GM12878 (cell line): Measurements from ENCODE around the gene NLRP14. TPM values are rescaled to one million over a fixed set of nuclear protein-coding genes. Genes with fewer than 3 reads are reported as not detected.
A peak's percentile ranks its signal among the peaks of the same experiment; 100 is the strongest.

Experiments used
- ATAC-seq: fragments of 200-7000 bp; cut with Tn5 transposase; 3 replicates; pipeline ENCODE4 v1.9.1; 2020; ENCODE audit warnings: mild to moderate bottlenecking, moderate library complexity
- BruUV-seq: library from RNA; stranded (reverse); fragments of 400-500 nt; replicated peaks from 2 replicates; lab custom pipeline; 2021; lab: Mats Ljungman, UMichigan
- CTCF ChIA-PET: fragments of 300-600 bp; sonication (Branson Sonifier 250); formaldehyde crosslinking; extraction: SDS; loops from one replicate; lab custom pipeline; 2021; ENCODE audit warnings: inconsistent platforms; lab: Yijun Ruan, JAX
- POLR2A ChIA-PET: fragments of 350-600 bp; formaldehyde crosslinking; extraction: SDS; loops from one replicate; lab custom pipeline; 2021; ENCODE audit warnings: inconsistent platforms; lab: Charles Lee
- RAD21 ChIA-PET: fragments of 300-600 bp; sonication (Branson Sonifier 250); formaldehyde crosslinking; loops from one replicate; lab custom pipeline; 2023; ENCODE audit warnings: antibody characterized with exemption; ENCODE audit not compliant: unreplicated experiment; lab: Charles Lee
- SMC1A ChIA-PET: fragments of 300-600 bp; sonication (Branson Sonifier 250); formaldehyde crosslinking; loops from one replicate; lab custom pipeline; 2023; ENCODE audit not compliant: unreplicated experiment, uncharacterized antibody; lab: Charles Lee
- DNase-seq: peaks from one replicate; pipeline ENCODE4 v3.0.0-alpha.2; 2011; ENCODE audit warnings: low read depth, low spot score
- FAIRE-seq: peaks from 3 replicates; lab custom pipeline; 2011; peaks lifted over from hg19 to GRCh38; lab: Jason Lieb, UNC
- H2AFZ ChIP-seq: 2 replicates; pipeline ENCODE4 v1.6.0; 2011; ENCODE audit warnings: low read depth, low read length, control low read depth; ENCODE audit not compliant: control insufficient read depth
- H3K27ac ChIP-seq: 2 replicates; pipeline ENCODE4 v1.5.1; 2011; ENCODE audit warnings: control low read depth; ENCODE audit not compliant: control insufficient read depth, insufficient read depth
- H3K27me3 ChIP-seq, 2 experiments: replicated peaks in 1 of 2; 2 replicates each; pipeline versions ENCODE4 v1.6.0 to v1.6.1; 2011; ENCODE audit warnings: low read length in 1 of 2; ENCODE audit not compliant: control insufficient read depth in 2 of 2, insufficient read depth in 2 of 2
- H3K36me3 ChIP-seq, 2 experiments: 2 replicates each; pipeline ENCODE4 v1.5.1; 2011; ENCODE audit warnings: low read length in 1 of 2; ENCODE audit not compliant: control insufficient read depth in 2 of 2, insufficient read depth in 2 of 2
- H3K4me1 ChIP-seq: 2 replicates; pipeline ENCODE4 v1.6.1; 2011; ENCODE audit warnings: mild to moderate bottlenecking, low read length, moderate library complexity, mixed read lengths; ENCODE audit not compliant: control insufficient read depth, insufficient read depth
- H3K4me2 ChIP-seq: 2 replicates; pipeline ENCODE4 v1.6.0; 2011; ENCODE audit warnings: control low read depth; ENCODE audit not compliant: control insufficient read depth, insufficient read depth
- H3K4me3 ChIP-seq: fragments of 200-600 bp; sonication (generic); 2 replicates; pipeline ENCODE4 v1.5.1; 2016
- H3K79me2 ChIP-seq: 2 replicates; pipeline ENCODE4 v1.6.0; 2011; ENCODE audit warnings: low read length; ENCODE audit not compliant: control insufficient read depth, insufficient read depth
- H3K9ac ChIP-seq: 2 replicates; pipeline ENCODE4 v1.8.0; 2011; ENCODE audit warnings: low read length, control low read depth, mixed read lengths; ENCODE audit not compliant: control insufficient read depth, insufficient read depth
- H3K9me3 ChIP-seq: replicated peaks from 3 replicates; pipeline ENCODE4 v1.5.1; 2011; ENCODE audit warnings: mild to moderate bottlenecking, low read length; ENCODE audit not compliant: control insufficient read depth, insufficient read depth
- H4K20me1 ChIP-seq: 2 replicates; pipeline ENCODE4 v1.6.0; 2011; ENCODE audit not compliant: control insufficient read depth, insufficient read depth
- CEBPZ ChIP-seq: fragments of 150-350 bp; IDR thresholded peaks from 2 replicates; pipeline ENCODE4 v1.6.1; 2016; ENCODE audit warnings: low read depth, low read length
- GABPA ChIP-seq: IDR thresholded peaks from 2 replicates; pipeline ENCODE4 v1.6.1; 2014; ENCODE audit warnings: antibody characterized with exemption, low read depth, mild to moderate bottlenecking, inconsistent platforms
- IKZF2 ChIP-seq, 2 experiments: fragments of 450-650 bp; IDR thresholded peaks; 2 replicates each; pipeline ENCODE4 v1.6.1; 2017; ENCODE audit warnings: mild to moderate bottlenecking in 2 of 2, moderate library complexity in 2 of 2
- IRF5 ChIP-seq: fragments of 450-650 bp; IDR thresholded peaks from 2 replicates; pipeline ENCODE4 v1.6.1; 2017; ENCODE audit warnings: borderline replicate concordance
- NFIC ChIP-seq: IDR thresholded peaks from 2 replicates; pipeline ENCODE4 v1.6.1; 2012; ENCODE audit warnings: low read depth, mild to moderate bottlenecking, inconsistent platforms, low read length, moderate library complexity
- RFX5 ChIP-seq: IDR thresholded peaks from 2 replicates; pipeline ENCODE4 v1.6.1; 2011; ENCODE audit warnings: low read depth, low read length, improper control_type of control experiment
- STAT3 ChIP-seq: IDR thresholded peaks from 2 replicates; pipeline ENCODE4 v1.6.1; 2011; ENCODE audit warnings: low read depth, low read length, improper control_type of control experiment
- ZBED1 ChIP-seq: IDR thresholded peaks from 2 replicates; pipeline ENCODE4 v1.6.1; 2016; ENCODE audit warnings: borderline replicate concordance
- ZBTB11 ChIP-seq: fragments of 450-650 bp; formaldehyde crosslinking; IDR thresholded peaks from 2 replicates; pipeline ENCODE4 v1.5.0; 2022; ENCODE audit warnings: mild to moderate bottlenecking, missing genetic modification characterization
- ZBTB4 ChIP-seq: fragments of 450-650 bp; formaldehyde crosslinking; IDR thresholded peaks from 2 replicates; pipeline ENCODE4 v1.4.0; 2022; ENCODE audit warnings: mild to moderate bottlenecking, moderate library complexity
- ZZZ3 ChIP-seq: IDR thresholded peaks from 2 replicates; pipeline ENCODE4 v1.6.1; 2011; ENCODE audit warnings: low read depth; ENCODE audit not compliant: control insufficient read depth, insufficient read length
- WGBS: methylation state at CpG from one replicate; pipeline ENCODE4 v1.1.6; 2016; ENCODE audit warnings: low lambda C conversion rate; ENCODE audit not compliant: insufficient replicate concordance, insufficient coverage; ENCODE audit errors: missing lambda C conversion rate; 5-methylcytosine and 5-hydroxymethylcytosine counted together
- in situ Hi-C: fragments of 300-500 bp; cut with MboI; formaldehyde crosslinking; loops from 9 replicates; pipeline ENCODE4 v1.14.3; 2018; ENCODE audit warnings: mixed read lengths
- intact Hi-C: fragments of 100-400 bp; cut with micrococcal nuclease; formaldehyde crosslinking; loops from one replicate; pipeline ENCODE4 v1.14.2; 2022; ENCODE audit not compliant: unreplicated experiment
- polyA plus RNA-seq, 11 experiments: library from polyadenylated mRNA; depleted of rRNA in 4 of 11; unstranded in 6 of 11; stranded (reverse) in 5 of 11; fragments of >200 nt; fragmentation: Nextera tagmentation in 4 of 11; fragmentation: Illumina TruSeq in 1 of 11; extraction: Ambion mirVana in 4 of 11; extraction: Trizol in 1 of 11; gene quantifications; 1 replicate in 1 of 11; 2 replicates in 10 of 11; pipeline versions ENCODE4 v1.2.1 to v1.2.3, GENCODE V29; 2011 to 2016; ENCODE audit warnings: inconsistent platforms in 2 of 11, missing spikeins in 2 of 11, low read depth in 1 of 11
- total RNA-seq, 4 experiments: library from RNA; depleted of rRNA in 3 of 4; stranded (reverse); fragments of >200 nt in 3 of 4; fragmentation: Illumina TruSeq in 1 of 4; extraction: Trizol in 1 of 4; gene quantifications; 2 replicates each; pipeline versions ENCODE4 v1.2.1 to v1.2.3, GENCODE V29; 2013 to 2021

Gene NLRP14
- total and polyA plus RNA-seq, 10 of the 15 experiments (the other 5 are each of a cell fraction or from before 2014, with no cell fraction given): 0.02 to 0.12 (median 0.04) TPM; not detected in 3

GRCh38 chr11:7031471-7031871, 11.2 kb downstream of the NLRP14 start:
- no peaks in the 10 kb centered on the region for H4K20me1 ChIP-seq
- TF ChIP-seq IRF5: no peak
- TF ChIP-seq ZBED1: no peak
- no peak for TF ChIP-seq ZBTB11 (CRISPR knock-in tag)
- TF ChIP-seq ZBTB4 (CRISPR knock-in tag): no peak
- TF ChIP-seq STAT3: no peak
- TF ChIP-seq NFIC: no peak
- TF ChIP-seq ZZZ3: no peak
- no peak for TF ChIP-seq CEBPZ
- TF ChIP-seq IKZF2 (IDR thresholded peaks at IDR 0.05): no peak
- no peak for TF ChIP-seq GABPA
- no peak for TF ChIP-seq RFX5

More at GRCh38 chr11:7031471-7031871, 11.2 kb downstream of the NLRP14 start:
- H3K79me2 ChIP-seq: no peaks in the 10 kb centered on the region
- intact Hi-C loops: no loop called here
- WGBS: 42% methylated on average over 11 of the region's 11 CpGs
- ChIA-PET CTCF (no interaction called here), RAD21 (no interaction called here), POLR2A (no interaction called here), SMC1A (no interaction called here)
- DNase-seq (no peak), ATAC-seq (peak; percentile 27; the same call in 2 of the 3 replicates), FAIRE-seq (no peak)
- H3K4me2 ChIP-seq: no peak overlapping the region
- no peak overlapping the region for H3K27ac ChIP-seq
- no peak overlapping the region for H2AFZ ChIP-seq
- H3K4me1 ChIP-seq: no peaks in the 10 kb centered on the region
- H3K36me3 ChIP-seq: no peaks in the 10 kb centered on the region
- in situ Hi-C loops: no loop called here
- no peaks in the 10 kb centered on the region for H3K9me3 ChIP-seq
- no peak overlapping the region for H3K4me3 ChIP-seq
- no TSS peak for BruUV-seq
- no peaks in the 10 kb centered on the region; a peak in 1 of 4 replicates for H3K27me3 ChIP-seq
- H3K9ac ChIP-seq: no peak overlapping the region
